ENCODE data around the gene RFX1. TPM values are rescaled to one million over a fixed set of nuclear protein-coding genes. Genes with fewer than 3 reads are reported as not detected.

Gene RFX1
- total and polyA plus RNA-seq, 2 experiments from 2014 or later = 8.9 to 11.8 TPM

DNA sequence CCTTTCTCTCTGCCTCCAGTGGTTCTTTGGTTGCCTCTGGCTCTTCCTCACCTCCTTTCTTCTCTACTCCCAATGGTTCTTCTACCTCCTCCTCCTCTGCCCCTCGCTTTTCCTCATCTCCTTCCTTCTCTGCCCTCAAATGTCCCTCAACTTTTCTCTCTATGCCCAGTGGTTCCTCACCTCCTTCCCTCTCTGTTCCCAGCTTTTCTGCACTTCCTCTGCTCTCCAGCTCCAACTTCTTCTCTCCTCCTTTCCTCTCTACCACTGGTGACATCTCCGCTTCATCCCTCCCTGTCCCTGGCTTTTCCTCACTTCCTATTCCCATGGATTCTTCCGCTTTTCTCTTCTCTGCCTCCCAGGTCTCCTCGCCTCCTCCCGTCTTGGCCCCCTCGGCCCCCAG lies 48.0 kb upstream of the RFX1 start:
- Mint-ChIP-seq H3K36me3 (ENCODE audit: low read depth) (peaks cover 24% of the 10 kb centered on the region), H3K4me3 (no peak overlapping the region; the same call in 2 of the 3 replicates), H3K27me3 (ENCODE audit: insufficient read depth, low read depth, poor library complexity) (peaks cover 29% of the 10 kb centered on the region), H3K27ac (no peak overlapping the region), H3K9me3 (no peaks in the 10 kb centered on the region; the same call in 2 of the 3 replicates), H3K4me1 (peaks cover 9% of the 10 kb centered on the region; the same call in 2 of the 3 replicates)
- Histone ChIP-seq H2AFZ (no peak overlapping the region), H3K79me2 (replicated peaks; ENCODE audit: insufficient read depth) (no peaks in the 10 kb centered on the region), H3K36me3 (ENCODE audit: insufficient read depth) (no peaks in the 10 kb centered on the region), H3K9me2 (ENCODE audit: insufficient read depth) (no peaks in the 10 kb centered on the region), H4K20me1 (replicated peaks; ENCODE audit: insufficient read depth) (no peaks in the 10 kb centered on the region; the same call in 1 of the 2 replicates), H3K4me1 (ENCODE audit: insufficient read depth) (peaks cover 4% of the 10 kb centered on the region; the same call in 1 of the 2 replicates), H3K27me3 (ENCODE audit: insufficient read depth) (peaks cover 15% of the 10 kb centered on the region), H3K4me2 (no peak overlapping the region), H3K27ac (ENCODE audit: low read depth) (no peak overlapping the region), H3K4me3 (no peak overlapping the region), H3F3A (replicated peaks; ENCODE audit: low read depth) (no peaks in the 10 kb centered on the region; the same call in 1 of the 2 replicates)
- ATAC-seq = no peak
- no peak for DNase-seq (ENCODE audit: low spot score)
- TF ChIP-seq ZNF331 (CRISPR knock-in tag; IDR thresholded peaks at IDR 0.05; ENCODE audit: low read depth) (no peak), POLR2AphosphoS5 (IDR thresholded peaks at IDR 0.05; ENCODE audit: low read depth) (no peak), EZH2 (IDR thresholded peaks at IDR 0.05; ENCODE audit: low read depth, unreplicated experiment) (no peak), EZH2phosphoT487 (IDR thresholded peaks at IDR 0.05; ENCODE audit: unreplicated experiment) (no peak)
- TF ChIP-seq, protein P1, sequence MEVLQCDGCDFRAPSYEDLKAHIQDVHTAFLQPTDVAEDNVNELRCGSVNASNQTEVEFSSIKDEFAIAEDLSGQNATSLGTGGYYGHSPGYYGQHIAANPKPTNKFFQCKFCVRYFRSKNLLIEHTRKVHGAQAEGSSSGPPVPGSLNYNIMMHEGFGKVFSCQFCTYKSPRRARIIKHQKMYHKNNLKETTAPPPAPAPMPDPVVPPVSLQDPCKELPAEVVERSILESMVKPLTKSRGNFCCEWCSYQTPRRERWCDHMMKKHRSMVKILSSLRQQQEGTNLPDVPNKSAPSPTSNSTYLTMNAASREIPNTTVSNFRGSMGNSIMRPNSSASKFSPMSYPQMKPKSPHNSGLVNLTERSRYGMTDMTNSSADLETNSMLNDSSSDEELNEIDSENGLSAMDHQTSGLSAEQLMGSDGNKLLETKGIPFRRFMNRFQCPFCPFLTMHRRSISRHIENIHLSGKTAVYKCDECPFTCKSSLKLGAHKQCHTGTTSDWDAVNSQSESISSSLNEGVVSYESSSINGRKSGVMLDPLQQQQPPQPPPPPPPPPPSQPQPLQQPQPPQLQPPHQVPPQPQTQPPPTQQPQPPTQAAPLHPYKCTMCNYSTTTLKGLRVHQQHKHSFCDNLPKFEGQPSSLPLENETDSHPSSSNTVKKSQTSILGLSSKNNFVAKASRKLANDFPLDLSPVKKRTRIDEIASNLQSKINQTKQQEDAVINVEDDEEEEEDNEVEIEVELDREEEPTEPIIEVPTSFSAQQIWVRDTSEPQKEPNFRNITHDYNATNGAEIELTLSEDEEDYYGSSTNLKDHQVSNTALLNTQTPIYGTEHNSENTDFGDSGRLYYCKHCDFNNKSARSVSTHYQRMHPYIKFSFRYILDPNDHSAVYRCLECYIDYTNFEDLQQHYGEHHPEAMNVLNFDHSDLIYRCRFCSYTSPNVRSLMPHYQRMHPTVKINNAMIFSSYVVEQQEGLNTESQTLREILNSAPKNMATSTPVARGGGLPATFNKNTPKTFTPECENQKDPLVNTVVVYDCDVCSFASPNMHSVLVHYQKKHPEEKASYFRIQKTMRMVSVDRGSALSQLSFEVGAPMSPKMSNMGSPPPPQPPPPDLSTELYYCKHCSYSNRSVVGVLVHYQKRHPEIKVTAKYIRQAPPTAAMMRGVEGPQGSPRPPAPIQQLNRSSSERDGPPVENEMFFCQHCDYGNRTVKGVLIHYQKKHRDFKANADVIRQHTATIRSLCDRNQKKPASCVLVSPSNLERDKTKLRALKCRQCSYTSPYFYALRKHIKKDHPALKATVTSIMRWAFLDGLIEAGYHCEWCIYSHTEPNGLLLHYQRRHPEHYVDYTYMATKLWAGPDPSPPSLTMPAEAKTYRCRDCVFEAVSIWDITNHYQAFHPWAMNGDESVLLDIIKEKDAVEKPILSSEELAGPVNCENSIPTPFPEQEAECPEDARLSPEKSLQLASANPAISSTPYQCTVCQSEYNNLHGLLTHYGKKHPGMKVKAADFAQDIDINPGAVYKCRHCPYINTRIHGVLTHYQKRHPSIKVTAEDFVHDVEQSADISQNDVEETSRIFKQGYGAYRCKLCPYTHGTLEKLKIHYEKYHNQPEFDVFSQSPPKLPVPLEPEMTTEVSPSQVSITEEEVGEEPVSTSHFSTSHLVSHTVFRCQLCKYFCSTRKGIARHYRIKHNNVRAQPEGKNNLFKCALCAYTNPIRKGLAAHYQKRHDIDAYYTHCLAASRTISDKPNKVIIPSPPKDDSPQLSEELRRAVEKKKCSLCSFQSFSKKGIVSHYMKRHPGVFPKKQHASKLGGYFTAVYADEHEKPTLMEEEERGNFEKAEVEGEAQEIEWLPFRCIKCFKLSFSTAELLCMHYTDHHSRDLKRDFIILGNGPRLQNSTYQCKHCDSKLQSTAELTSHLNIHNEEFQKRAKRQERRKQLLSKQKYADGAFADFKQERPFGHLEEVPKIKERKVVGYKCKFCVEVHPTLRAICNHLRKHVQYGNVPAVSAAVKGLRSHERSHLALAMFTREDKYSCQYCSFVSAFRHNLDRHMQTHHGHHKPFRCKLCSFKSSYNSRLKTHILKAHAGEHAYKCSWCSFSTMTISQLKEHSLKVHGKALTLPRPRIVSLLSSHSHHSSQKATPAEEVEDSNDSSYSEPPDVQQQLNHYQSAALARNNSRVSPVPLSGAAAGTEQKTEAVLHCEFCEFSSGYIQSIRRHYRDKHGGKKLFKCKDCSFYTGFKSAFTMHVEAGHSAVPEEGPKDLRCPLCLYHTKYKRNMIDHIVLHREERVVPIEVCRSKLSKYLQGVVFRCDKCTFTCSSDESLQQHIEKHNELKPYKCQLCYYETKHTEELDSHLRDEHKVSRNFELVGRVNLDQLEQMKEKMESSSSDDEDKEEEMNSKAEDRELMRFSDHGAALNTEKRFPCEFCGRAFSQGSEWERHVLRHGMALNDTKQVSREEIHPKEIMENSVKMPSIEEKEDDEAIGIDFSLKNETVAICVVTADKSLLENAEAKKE (CRISPR knock-in tag; IDR thresholded peaks at IDR 0.05) = no peak

DNA sequence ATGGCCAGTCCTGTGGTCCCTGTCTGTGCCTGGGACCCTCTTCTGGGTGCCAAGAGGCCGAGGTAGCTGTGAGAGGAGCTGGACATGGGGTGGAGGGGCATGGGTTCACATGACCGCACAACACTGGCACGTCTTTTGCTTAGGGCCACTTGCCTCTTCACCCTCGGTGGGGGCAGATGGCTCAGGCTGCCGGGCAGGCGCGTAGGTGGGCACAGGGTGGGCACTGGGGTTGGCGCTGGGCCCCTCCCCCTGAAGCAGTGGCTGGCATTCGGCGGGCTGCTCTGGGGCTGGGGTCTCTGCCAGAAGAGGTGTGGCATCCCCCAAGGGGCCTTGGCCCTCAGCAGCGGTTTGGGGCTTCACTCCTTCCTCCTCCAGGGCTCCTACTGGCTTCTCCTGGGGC lies 47.4 kb upstream of the RFX1 start:
- H3K27ac ChIP-seq (ENCODE audit: low read depth) = no peak overlapping the region
- H3K4me1 ChIP-seq (ENCODE audit: insufficient read depth) = peaks cover under 1% of the 10 kb centered on the region; the same call in 1 of the 2 replicates
- no peak for ATAC-seq
- H3K4me2 ChIP-seq = no peak overlapping the region
- H3K4me1 Mint-ChIP-seq = peaks cover 4% of the 10 kb centered on the region; the same call in 2 of the 3 replicates
- no peaks in the 10 kb centered on the region; the same call in 1 of the 2 replicates for H4K20me1 ChIP-seq (replicated peaks; ENCODE audit: insufficient read depth)
- no peaks in the 10 kb centered on the region for H3K36me3 ChIP-seq (ENCODE audit: insufficient read depth)
- no peak overlapping the region for H3K4me3 Mint-ChIP-seq
- no peak overlapping the region for H3K4me3 ChIP-seq
- H3K9me2 ChIP-seq (ENCODE audit: insufficient read depth) = no peaks in the 10 kb centered on the region
- no peak overlapping the region for H2AFZ ChIP-seq
- no peaks in the 10 kb centered on the region; the same call in 1 of the 2 replicates for H3F3A ChIP-seq (replicated peaks; ENCODE audit: low read depth)
- peaks cover 27% of the 10 kb centered on the region for H3K36me3 Mint-ChIP-seq (ENCODE audit: low read depth)
- H3K9me3 Mint-ChIP-seq = peaks cover 2% of the 10 kb centered on the region; the same call in 1 of the 3 replicates
- no peak for DNase-seq (ENCODE audit: low spot score)
- H3K27ac Mint-ChIP-seq = no peak overlapping the region
- H3K27me3 ChIP-seq (ENCODE audit: insufficient read depth) = peaks cover 9% of the 10 kb centered on the region
- H3K79me2 ChIP-seq (replicated peaks; ENCODE audit: insufficient read depth) = no peaks in the 10 kb centered on the region
- H3K27me3 Mint-ChIP-seq (ENCODE audit: insufficient read depth, low read depth, poor library complexity) = peaks cover 23% of the 10 kb centered on the region
- TF ChIP-seq ZNF114 (CRISPR knock-in tag; IDR thresholded peaks at IDR 0.05) (no peak), ZNF331 (CRISPR knock-in tag; IDR thresholded peaks at IDR 0.05; ENCODE audit: low read depth) (no peak), JUNB (IDR thresholded peaks at IDR 0.05; ENCODE audit: unreplicated experiment) (no peak), STAT1 (IDR thresholded peaks at IDR 0.05; ENCODE audit: unreplicated experiment) (no peak)
- TF ChIP-seq, protein P2, sequence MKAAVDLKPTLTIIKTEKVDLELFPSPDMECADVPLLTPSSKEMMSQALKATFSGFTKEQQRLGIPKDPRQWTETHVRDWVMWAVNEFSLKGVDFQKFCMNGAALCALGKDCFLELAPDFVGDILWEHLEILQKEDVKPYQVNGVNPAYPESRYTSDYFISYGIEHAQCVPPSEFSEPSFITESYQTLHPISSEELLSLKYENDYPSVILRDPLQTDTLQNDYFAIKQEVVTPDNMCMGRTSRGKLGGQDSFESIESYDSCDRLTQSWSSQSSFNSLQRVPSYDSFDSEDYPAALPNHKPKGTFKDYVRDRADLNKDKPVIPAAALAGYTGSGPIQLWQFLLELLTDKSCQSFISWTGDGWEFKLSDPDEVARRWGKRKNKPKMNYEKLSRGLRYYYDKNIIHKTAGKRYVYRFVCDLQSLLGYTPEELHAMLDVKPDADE (IDR thresholded peaks at IDR 0.05) = no peak
- TF ChIP-seq, protein P3, sequence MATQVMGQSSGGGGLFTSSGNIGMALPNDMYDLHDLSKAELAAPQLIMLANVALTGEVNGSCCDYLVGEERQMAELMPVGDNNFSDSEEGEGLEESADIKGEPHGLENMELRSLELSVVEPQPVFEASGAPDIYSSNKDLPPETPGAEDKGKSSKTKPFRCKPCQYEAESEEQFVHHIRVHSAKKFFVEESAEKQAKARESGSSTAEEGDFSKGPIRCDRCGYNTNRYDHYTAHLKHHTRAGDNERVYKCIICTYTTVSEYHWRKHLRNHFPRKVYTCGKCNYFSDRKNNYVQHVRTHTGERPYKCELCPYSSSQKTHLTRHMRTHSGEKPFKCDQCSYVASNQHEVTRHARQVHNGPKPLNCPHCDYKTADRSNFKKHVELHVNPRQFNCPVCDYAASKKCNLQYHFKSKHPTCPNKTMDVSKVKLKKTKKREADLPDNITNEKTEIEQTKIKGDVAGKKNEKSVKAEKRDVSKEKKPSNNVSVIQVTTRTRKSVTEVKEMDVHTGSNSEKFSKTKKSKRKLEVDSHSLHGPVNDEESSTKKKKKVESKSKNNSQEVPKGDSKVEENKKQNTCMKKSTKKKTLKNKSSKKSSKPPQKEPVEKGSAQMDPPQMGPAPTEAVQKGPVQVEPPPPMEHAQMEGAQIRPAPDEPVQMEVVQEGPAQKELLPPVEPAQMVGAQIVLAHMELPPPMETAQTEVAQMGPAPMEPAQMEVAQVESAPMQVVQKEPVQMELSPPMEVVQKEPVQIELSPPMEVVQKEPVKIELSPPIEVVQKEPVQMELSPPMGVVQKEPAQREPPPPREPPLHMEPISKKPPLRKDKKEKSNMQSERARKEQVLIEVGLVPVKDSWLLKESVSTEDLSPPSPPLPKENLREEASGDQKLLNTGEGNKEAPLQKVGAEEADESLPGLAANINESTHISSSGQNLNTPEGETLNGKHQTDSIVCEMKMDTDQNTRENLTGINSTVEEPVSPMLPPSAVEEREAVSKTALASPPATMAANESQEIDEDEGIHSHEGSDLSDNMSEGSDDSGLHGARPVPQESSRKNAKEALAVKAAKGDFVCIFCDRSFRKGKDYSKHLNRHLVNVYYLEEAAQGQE (IDR thresholded peaks at IDR 0.05; ENCODE audit: unreplicated experiment) = no peak
